Brain microvascular endothelial cell (primary cell): ENCODE measurements around the gene BHLHE41.
A peak's percentile ranks its signal among the peaks of the same experiment; 100 is the strongest.

ENCODE experiments used
- DNase-seq: peaks from one replicate; pipeline ENCODE4 v3.0.0-alpha.2; 2020
- H3K27ac ChIP-seq: fragments of 250-450 bp; sonication (Bioruptor Pico); 2 replicates; pipeline ENCODE4 v1.5.1; 2020; ENCODE audit warnings: mild to moderate bottlenecking, moderate library complexity
- H3K27me3 ChIP-seq: fragments of 250-450 bp; sonication (Bioruptor Pico); replicated peaks from 2 replicates; pipeline ENCODE4 v1.5.1; 2020; ENCODE audit warnings: mild to moderate bottlenecking
- H3K36me3 ChIP-seq: fragments of 250-450 bp; sonication (Bioruptor Pico); replicated peaks from 2 replicates; pipeline ENCODE4 v1.5.1; 2020; ENCODE audit warnings: mild to moderate bottlenecking
- H3K4me3 ChIP-seq: 2 replicates; pipeline ENCODE4 v1.5.1; 2011; ENCODE audit warnings: low read depth, mild to moderate bottlenecking, control low read depth, low read length, moderate library complexity
- in situ Hi-C: cut with HindIII; loops from 2 replicates; pipeline ENCODE4 v1.10.0; 2017; ENCODE audit warnings: low sequenced_read_pairs, low pct_ligation_motif_present
- TF ChIP-seq, protein P1 (sequence below): IDR thresholded peaks from 2 replicates; pipeline ENCODE4 v1.5.1; 2011; ENCODE audit warnings: low read depth, mild to moderate bottlenecking, moderate library complexity, low read length, control low read depth, inconsistent platforms; ENCODE audit errors: missing control alignments

The BHLHE41 gene

DNA sequence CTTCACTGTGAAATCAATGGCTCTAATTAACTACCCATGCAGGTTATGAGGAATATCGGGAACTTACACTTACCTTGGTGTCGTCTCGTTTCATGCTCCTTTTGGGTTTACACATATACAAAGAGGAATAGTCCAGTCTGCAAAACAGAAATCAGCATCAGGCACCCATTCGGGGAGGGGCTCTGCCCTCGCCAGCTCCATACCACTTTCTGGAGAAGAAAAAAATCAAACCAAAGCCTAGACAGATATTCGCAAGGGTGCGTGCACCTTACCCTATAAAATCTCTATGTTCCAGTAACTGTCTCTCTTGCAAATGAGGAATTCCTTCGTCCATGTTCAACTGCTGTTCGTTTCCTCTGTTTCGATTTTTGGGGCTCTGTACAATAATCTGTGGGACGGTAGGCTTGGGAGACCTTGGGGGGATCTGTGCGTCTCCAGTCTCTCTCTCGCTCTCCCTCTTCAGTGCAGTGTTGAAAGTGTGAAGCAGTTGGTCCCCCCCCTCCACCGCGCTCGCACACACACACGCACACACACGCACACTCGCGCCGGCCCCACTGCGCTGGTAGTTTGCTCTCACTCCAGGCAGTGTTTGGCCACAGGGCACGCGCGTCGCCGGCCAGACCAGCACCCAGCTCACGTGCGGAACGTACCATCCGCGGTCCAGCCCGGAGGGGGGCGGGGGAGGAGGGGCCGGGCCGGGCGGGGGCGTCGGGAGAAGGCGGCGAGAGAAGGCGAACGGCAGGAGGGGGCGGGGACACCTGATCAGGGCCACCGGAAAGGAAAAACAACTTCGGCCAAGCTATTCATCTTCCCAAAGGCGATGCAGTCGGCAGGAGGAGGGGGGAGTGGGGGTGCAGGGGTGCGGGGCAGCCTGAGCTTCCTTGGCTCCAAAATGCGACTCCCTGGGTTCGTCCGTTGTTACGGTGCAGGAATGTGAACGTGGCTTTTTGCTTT, at the start of gene BHLHE41:
Gene BHLHE41, minus strand, starts transcription at position 592 of the 954 bp plus-strand sequence. Its CDS starts 258 bp downstream, at position 334.
- in situ Hi-C loops: loop anchor here (25.0 kb wide), 1 partner anchor 513 kb away; no protein-coding TSS in a partner anchor
- DNase-seq: peak; percentile 54
- Histone ChIP-seq H3K4me3 (peak within 1 kb of the TSS; percentile 68), H3K36me3 (no peaks in the 10 kb centered on the region), H3K27ac (peak within 1 kb of the TSS; percentile 82), H3K27me3 (no peaks in the 10 kb centered on the region)
- TF ChIP-seq, protein P1, sequence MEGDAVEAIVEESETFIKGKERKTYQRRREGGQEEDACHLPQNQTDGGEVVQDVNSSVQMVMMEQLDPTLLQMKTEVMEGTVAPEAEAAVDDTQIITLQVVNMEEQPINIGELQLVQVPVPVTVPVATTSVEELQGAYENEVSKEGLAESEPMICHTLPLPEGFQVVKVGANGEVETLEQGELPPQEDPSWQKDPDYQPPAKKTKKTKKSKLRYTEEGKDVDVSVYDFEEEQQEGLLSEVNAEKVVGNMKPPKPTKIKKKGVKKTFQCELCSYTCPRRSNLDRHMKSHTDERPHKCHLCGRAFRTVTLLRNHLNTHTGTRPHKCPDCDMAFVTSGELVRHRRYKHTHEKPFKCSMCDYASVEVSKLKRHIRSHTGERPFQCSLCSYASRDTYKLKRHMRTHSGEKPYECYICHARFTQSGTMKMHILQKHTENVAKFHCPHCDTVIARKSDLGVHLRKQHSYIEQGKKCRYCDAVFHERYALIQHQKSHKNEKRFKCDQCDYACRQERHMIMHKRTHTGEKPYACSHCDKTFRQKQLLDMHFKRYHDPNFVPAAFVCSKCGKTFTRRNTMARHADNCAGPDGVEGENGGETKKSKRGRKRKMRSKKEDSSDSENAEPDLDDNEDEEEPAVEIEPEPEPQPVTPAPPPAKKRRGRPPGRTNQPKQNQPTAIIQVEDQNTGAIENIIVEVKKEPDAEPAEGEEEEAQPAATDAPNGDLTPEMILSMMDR: no peak

DNA sequence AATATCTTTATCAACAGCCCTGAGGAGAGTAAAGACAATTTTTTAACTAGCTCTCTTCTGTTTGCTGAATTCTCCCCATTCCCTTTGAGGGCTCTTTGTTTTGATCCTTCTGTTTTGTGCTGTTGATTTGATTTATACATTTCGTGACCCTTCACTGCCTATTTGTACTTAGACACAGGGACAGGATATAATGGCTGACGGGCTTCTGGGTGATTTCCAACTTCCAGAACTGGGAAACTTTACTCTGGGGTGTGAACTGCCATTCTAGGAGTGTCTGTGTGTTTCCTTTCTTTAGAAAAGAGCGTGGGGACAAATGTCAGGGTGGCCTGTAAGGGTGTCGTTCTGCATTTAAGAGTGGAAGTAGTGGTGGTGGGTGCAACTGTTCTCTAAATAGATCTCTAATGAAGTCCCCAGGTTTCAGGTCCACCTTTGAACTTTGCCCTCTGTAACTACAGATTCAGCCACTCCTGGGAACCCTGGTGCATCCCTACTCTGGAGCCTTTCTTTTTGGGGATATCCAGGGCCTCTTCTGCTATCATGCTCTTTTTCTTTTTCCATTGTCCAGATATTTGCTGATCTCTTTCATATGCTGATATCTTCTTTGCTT, 48.2 kb upstream of the BHLHE41 start:
- Histone ChIP-seq H3K27ac (no peak overlapping the region), H3K4me3 (no peak overlapping the region), H3K27me3 (no peaks in the 10 kb centered on the region), H3K36me3 (no peaks in the 10 kb centered on the region)
- in situ Hi-C loops: no loop called here
- DNase-seq: no peak
- TF ChIP-seq, protein P1: no peak

DNA sequence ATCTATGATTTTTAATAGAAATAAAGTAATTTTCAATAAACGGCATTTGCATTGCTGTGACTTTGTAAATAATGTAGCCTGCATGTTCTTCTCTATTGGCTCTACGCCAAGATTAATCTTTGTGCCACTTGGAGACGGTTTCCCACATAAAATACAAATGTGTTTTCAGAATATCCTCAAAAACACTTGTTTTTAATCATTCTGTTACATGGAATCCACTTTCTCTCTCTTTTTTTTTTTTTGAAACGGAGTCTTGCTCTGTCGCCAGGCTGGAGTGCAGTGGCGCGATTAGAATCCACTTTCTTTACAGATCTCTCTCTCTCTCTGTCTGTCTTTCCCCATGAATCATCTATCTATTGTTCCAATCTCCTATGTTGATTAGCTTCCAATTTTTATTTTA, 47.7 kb upstream of the BHLHE41 start:
- TF ChIP-seq, protein P1: no peak
- H3K27ac ChIP-seq: no peak overlapping the region
- in situ Hi-C loops: no loop called here
- no peak overlapping the region for H3K4me3 ChIP-seq
- no peak for DNase-seq
- no peaks in the 10 kb centered on the region for H3K27me3 ChIP-seq
- H3K36me3 ChIP-seq: no peaks in the 10 kb centered on the region

DNA sequence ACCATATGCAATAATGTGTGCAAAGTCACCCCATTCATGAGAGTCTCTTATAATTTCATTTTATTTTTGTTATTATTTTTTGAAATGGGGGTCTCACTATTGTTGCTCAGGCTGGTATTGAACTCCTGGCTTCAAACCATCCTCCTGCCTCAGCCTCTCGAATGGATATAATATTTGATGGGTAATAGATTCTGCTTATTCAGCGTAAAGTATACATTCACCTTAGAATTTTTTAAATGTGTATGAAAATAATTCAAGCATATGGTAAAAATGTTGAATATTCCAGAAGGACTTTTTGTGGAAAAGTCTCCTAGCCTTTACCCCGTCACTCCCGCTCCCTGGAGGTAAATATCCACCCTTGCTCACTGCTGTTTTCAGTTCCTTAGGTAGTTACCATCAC, 47.2 kb upstream of the BHLHE41 start:
- H3K36me3 ChIP-seq: no peaks in the 10 kb centered on the region

DNA sequence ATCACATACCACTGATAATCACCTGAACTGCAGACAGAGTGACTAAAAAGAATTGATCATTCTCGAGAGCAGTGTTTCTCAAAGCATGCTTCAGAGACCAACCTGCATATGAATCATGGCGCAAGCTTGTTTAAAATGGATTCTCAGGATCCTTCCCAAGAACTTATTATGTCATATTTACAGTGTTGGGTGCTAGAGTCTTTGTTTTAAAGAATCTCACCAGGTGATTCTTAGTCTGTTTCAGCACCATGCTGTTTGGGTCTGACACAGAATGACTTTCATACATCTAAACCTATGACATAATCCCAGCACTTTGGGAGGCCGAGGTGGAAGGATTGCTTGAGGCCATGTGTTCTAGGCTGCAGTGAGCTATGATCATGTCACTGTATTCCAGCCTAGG, 39.3 kb upstream of the BHLHE41 start:
- H3K36me3 ChIP-seq: no peaks in the 10 kb centered on the region
- no peak overlapping the region for H3K4me3 ChIP-seq
- no peak overlapping the region for H3K27ac ChIP-seq
- H3K27me3 ChIP-seq: no peaks in the 10 kb centered on the region
- in situ Hi-C loops: no loop called here
- TF ChIP-seq, protein P1: no peak
- no peak for DNase-seq

More for the DNA sequence above, 47.2 kb upstream of the BHLHE41 start:
- TF ChIP-seq, protein P1: no peak
- in situ Hi-C loops: no loop called here
- no peak for DNase-seq
- Histone ChIP-seq H3K4me3 (no peak overlapping the region), H3K27ac (no peak overlapping the region), H3K27me3 (no peaks in the 10 kb centered on the region)
